NCI-H1105 (cell line): Measurements from ENCODE around the gene COL4A1.

Experiments used
- DNase-seq: peaks from one replicate; lab custom pipeline; 2025; lab: John Stamatoyannopoulos, UW

COL4A1 gene

DNA sequence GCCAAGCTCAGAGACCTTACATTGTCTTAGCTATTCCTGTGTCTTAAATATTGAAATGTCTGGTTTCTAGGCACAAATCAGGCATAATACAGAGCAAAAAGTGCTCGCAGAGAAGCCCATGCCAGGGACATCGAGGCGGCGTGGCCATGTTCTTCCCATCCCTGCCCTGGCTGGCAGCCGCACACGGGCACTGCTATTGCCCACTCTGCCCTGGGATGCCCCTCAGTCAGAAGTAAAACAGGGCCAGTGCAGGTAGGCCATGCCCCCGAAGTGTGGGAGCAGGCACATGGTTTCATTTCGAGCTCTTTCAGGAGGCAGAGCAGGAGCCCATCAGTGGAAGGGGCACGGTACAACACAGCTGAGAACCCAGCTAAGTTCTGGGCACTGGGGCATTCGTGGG is 113.5 kb downstream of the COL4A1 start:
- no peak for DNase-seq

DNA sequence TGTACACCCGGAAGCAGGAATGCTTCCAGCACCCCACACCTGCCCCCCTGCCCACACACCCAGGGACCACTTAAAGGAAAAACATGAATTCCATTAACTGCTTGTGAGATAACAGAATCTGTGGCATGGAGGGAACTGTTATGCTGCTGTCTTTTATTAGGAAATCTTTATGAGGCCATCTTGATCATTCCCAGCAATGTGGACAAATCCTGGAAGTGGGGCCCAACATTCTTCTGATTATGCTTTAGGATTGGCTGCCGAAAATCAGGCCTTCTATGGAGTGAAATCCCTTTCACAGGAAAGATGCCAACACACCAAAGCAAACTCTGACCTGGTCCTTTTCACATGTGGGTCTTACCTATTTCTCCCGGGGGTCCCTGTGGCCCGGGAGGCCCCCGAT is 114.5 kb downstream of the COL4A1 start:
- DNase-seq = no peak

DNA sequence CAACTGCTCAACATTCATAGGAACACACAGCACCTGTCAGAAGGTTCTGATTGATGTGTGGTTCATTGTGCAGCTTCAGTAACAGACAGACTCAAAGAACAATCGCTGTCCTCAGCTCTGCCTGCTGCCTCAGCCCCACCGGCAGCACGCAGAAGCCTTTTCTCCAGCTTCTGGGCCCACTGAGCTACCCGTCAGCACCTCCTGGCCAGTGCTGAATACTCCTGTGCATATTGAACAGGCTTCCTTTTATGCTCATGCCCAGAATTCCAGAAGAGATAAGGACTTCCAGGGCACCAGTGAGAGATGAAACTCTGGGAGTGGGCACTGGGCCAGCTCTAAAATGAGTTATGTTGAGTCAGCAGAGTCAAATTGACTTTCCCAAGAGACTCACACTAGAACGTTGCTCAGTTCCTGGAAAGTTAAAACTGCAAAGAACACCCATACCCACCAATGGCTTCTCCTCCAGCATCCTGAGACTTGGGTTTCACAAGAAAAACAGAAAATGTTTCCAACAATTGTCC is 119.3 kb downstream of the COL4A1 start:
- DNase-seq = no peak

DNA sequence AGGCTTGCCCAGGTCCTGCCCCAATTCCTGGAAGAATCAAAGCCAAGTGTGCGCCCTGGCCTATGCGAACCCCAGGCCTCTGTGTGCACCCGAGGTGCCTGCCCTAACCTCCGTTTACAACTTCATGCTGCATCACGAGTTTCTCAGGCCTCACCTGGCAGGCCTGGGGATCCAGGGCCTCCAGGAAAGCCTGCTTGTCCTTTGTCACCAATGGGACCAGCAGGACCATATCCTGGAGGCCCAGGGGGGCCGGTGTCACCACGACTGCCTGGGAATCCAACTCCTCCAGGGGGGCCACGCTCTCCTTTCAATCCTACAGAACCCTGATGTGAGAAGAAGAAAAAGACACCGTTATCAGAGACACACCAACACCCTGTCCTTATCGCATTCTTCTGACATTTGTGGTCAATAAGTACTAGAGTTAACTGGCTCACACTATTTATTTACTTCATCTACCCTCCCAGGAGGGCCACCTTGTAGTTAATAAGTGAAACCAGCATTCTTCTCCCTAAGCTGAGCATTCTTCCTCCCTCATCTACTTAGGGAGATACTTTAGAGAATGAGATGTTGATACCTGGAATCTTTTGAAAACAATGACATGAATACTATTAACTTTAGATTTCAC is 120.6 kb downstream of the COL4A1 start:
- DNase-seq = no peak

DNA sequence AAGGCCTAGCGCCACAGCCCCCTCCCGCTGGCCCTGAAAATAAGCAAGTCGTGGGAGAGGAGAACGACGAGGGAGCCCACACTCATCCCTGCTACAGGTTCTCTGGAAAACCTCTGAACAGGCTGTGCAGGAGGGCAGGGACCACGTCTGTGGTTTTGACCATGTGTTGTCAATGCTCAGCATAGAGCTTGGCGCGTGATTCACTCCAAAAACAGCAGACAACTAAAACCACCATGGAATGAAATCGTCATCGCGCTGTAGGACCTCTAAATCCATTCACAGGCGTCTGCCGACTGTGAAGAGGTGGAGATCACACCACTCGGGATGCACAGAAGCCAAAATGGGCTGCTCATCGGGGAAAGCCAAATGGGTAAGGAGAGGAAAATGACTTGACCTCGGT is 121.3 kb downstream of the COL4A1 start:
- DNase-seq = no peak

DNA sequence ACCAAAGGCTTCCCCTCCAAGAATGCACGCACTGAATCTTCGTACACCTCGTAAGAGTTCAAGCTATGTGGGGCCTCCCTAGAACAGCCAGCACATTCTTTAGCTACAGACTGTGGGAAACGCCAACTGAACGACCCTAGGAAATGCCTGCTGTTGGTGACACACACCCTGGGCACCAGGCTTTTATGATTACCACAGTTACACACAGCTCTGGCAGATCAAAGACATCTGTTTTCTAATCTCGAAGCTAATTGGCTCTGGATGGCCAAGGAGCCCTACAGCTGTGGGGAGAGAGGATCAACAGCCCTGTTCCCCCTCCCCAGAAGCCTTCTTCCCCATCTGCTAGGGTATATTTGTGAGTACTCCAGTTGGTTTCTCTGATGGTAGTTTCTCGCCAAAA is 123.0 kb downstream of the COL4A1 start:
- DNase-seq = no peak

DNA sequence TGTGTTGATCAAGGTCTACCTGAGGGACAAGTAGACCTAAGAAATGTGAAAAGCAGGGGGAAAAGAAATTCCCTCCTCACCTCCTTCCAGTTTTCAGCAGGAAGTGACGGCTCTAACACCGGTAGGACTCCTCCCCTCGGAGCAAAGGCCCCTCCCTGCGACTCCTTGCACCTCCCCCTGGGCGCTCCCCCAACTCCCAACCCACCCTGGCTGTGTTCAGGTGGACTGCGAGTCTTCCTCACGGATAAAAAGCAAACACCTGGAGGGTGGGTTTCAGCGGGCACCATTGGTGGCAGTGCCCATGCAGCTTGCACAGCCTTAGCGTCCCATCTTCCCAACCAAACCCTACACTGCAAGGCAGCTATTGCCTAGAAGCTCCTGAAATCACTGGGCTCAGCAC is 124.5 kb downstream of the COL4A1 start:
- no peak for DNase-seq

DNA sequence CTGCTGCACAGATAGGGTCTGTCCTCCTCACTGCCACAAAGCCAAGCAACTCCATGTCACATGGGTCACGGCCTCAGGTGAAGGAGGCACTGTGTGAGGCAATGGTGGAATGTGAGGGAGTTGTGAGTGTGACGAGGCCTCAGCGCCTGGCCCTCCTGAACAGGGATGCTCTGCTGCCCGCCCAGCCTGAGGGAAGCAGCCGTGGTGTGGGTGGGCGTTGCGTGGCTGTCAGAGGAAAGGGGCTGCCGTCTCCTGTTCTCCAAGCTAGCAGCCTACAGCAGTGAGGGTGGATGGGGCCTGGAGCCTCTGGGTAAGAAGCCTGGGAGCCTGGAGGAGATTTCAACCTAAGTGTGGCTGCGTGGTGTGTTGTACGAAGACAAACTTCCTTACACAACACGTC is 125.0 kb downstream of the COL4A1 start:
- DNase-seq = no peak

DNA sequence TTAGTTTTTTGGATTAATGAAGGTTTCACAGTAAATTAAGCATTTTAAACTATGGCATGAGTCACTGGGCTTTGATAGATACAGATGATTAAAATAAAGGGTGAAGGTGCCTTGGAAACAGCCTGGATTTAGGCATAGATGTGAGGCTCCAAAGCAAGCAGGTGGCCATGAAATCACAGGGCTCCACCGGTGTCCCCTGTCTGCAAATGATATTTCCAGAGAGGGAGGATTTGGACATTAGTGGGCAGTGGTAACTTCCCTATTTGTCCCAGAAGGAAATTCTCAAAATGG is 127.2 kb downstream of the COL4A1 start:
- DNase-seq = no peak

DNA sequence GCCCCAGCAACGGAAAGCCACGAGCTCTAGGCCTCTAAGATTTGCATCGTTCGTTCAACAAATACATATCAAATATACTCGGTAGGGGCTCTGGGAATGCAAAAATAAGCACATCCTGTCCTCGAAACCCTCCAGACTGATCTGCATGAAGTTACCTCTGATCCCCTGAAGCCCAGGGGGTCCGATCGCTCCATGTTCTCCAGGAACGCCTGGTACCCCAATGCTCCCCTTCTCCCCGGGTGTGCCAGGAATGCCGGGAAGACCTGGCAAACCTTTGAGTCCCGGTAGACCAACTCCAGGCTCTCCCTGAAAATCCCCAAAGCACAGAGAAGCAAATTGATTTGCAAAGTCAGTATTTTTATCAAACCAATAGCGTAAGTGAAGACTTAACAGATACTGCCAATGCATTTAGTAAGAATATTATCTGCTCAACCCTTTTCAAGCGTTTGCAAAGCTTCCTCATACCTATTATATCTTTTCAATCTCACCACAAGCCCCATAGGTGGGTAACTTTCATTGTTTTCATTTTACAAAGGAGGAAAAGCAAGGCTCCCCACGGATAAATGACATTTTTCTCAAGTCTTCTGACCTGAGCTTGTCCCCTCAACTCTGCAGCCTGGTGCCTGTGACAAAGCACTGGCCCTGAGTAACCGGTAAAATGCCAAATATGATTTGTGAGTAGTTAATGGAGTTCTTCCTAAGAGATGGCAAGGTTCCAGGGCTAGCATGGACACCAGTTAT is 127.7 kb downstream of the COL4A1 start:
- no peak for DNase-seq

DNA sequence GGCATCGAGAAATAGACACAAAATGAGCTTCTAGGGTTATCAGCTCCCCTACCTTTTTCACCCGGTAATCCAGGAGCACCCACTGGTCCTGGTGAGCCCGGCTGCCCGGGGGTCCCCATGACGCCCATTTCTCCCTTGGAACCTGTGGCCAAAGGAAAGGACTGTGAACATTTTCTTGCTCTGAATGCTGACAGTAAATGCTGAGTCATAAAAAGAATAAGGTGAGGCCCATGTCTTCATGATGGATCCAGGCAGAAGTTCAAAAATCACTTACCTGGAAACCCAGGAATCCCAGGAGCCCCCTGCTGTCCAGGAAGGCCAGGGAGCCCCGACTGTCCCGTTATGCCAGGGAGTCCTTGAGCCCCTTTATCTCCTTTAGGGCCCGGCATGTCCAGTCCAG is 129.2 kb downstream of the COL4A1 start:
- no peak for DNase-seq

DNA sequence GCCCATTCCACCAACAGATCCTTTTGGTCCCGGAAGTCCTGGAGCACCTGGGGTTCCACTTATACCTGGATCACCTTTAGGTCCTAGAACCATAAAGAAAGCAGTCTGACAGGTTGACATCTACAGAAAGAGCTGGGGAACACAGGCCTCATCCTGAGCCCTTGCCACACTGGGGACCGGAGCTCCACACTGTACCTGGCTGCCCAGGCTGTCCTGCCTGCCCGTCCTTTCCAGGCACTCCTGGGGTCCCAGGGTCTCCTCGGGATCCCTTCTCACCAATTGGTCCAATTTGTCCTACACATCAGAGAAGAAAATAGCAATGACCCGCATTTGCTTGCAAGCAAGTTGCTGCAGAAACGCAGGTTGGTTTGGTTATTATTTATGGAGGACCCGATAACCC is 130.5 kb downstream of the COL4A1 start:
- no peak for DNase-seq

DNA sequence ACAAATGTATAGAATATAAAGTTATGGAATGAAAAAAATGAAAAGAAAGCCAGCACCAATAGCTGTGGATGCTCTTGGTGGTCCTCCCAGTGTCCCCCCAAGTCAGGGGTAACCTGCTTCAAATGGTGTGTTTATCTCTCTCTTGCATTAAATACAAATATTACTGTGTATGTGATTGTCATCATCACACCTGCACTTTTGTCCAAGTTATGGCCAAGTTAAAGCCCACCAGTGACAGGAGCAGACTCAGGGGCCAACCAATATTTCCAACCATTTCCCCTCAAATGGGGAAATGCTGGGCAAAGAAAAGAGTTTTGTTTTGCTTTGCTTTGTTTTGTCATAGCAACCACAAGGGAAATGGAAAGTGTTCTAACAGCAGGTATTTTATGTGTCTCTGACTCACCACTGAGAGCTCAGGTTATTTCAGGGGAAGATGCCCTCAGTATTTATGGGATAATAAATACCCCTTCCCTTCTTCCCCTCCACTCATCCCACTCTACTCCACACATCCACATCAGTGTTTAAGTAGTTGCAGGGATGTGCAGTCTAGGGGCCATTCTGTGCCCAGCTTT is 133.6 kb downstream of the COL4A1 start:
- no peak for DNase-seq

DNA sequence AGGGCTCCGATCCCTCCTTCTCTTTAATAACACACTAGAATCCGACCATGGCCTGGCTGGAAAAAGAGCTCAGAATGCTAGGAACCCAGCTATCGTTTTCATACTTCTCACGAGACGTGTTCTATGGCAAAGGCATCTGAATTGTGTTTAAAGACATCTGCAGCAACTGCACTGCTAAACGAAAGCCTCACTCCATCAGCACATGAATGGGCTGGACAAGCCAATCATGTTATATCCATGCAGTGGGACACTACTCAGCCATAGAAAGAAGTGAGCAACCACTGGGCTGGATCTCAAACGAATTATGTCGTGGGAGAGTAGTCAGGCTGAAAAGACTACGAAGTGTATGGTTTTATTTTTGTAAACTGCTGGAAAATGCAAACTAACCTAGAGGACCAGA is 136.1 kb downstream of the COL4A1 start:
- DNase-seq = no peak

DNA sequence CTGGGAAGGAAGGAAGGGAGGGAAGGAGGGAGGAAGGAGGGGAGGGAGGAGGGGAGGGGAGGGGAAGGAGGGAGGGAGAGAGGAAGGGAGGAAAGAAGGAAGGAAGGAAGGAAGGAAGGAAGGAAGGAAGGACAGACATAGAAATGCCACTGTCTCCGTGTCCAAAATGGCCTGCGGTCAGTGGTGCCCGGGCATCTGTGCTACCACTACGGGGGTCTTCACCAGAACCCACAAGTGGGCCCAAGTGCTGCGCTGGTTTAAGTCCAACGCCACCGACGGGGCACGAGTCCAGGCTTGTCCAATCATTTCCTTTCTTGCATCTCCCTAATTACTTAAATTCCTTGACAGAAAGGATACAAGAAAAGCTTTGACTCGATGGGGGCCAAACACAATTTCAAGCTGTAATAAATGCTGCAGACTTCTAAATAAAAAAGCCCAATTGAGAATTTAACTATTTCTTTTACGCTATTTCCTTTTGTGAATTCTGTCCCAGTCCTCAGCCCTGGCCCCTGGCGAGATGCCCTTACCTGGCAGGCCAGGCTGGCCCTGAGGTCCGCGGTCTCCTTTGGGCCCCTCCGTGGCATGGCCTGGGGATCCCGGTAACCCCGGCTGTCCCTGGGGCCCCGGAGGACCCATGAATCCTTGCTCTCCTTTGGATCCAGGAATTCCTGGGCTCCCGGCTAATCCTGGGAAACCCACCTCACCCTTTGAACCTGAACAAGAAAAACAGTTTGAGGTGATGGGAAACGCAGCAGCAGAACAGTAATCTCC is 136.8 kb downstream of the COL4A1 start:
- DNase-seq = no peak

DNA sequence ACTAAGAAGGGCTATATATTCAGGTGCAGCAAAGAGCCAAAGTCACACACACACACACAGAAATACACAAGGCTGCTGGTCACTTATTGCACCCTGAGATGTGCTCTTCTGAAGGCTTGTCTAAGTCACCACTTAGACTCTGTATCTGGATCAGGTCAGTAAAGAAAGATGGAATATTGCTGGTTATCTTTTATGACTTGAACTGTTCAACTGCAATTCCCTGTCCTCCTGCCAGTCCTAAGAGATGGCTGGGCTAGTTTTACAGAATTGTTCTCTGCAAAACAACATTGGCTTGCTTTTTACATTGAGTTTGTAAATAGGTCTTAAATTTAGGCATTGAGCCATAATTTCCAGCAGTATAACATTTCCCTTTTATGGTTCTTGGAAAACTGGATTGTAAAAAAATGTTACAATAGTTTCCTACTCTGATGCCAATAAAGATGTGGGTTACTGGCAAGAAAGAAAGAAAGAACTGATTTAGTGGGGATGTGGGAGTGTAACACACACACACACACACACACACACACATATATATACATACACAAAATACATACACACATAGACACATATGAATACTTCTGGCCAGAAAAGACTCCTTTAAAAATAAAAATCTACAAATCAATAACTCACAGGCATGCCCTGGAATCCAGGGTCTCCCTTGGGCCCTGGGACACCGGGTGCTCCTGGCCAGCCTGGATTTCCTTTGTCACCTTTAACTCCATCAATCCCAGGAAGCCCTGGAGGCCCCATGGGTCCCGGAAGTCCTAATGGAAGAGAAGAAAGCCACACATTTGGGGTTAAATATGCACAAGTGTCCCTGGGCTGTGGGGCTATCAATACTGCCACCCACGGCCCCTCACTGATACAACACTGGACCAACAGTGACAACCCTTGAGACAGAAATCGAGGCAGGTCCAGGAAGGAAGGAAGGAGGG is 137.7 kb downstream of the COL4A1 start:
- no peak for DNase-seq

DNA sequence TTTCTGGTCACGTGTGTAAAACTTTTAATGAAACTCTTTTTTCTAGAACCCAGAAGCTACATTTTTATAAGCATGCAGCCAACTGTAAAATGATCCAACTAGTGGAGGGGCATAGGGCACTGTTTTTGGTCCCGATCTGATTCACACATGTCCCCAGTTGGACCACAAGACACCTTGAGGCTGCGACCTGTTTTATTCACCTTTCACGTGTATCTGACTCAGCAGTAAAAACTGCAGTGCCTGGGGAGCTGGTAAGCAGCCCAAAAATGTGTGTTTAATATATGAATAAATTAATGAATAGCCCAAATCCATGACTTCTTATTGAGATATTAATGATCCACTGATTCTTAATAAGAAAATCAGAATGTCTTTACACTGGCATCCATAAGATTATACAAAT is 140.4 kb downstream of the COL4A1 start:
- DNase-seq = no peak

DNA sequence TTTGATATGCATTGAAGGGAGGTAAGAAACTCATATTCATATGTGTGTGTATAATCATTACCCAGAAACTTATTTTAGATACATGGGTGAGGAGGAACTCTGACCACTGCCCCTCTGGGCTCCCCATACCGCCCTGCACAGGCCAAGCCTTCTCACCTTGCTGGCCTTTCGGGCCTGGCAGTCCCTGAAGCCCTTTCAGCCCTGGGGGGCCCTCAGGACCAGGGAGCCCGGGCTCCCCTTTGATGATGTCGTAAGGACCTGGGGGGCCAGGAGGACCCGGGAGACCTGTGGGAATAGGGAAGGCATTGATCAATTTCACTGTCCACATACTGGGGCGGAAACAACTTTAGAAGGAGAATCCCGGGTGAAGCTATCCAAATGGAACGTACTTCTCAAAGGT is 142.3 kb downstream of the COL4A1 start:
- DNase-seq = no peak

DNA sequence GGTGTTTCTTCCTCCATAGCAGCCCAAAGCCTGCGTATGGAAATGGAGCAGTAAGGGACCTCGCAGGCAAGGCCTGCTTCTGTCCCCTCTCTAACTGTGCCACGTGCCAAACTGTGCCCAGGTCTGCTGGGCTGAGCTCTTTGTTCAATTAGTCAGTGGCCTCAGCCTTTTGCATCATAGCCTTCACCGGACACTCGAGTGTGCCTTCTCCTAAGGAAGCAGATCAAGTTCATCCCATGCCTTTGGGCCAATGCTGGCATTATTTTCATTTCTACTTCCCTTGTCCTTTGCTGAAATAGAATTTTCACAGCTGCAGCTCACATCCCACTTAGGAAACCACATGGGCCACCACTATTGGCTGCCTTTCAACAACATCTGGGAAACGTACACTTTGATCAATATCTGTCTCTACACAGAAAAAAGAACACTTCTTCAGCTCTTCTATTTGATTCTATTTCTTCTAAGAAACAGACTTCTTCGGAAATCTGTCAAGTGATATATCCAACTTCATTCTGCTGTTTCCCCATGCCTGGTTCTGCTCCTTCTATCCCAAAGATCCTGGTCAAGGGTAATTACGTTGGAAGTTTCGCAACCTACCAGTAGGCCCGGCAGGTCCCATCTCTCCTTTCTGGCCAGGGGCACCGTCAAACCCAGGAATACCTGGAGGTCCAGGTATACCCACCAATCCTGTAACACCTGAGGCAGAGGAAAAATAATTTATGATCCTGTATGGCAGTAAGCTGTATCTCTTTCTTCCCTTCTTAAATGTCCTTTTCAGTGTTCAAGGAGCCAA is 143.9 kb downstream of the COL4A1 start:
- DNase-seq = no peak

DNA sequence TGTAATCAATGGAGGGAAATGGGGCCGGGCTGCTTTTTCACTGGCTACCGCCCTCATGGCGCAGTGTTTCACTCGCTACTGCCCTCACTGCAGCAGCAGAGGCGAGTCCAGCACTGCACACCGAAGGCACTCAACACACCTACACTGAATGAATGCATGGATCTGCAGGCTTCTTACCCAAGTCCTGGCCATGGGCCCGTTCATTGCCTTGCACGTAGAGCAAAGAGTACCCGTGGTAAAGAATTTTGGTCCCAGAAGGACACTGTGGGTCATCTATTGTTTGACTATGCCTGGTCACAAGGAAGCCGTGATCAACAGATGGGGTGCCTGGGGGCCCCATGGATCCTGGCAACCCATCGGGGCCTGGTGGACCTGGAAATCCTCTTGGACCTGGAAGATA is 144.9 kb downstream of the COL4A1 start:
- no peak for DNase-seq
